GM12878 (cell line): ENCODE data around the gene TPCN1. TPM values are rescaled to one million over a fixed set of nuclear protein-coding genes. Genes with fewer than 3 reads are reported as not detected.

ENCODE experiments used
- ATAC-seq: fragments of 200-7000 bp; cut with Tn5 transposase; 3 replicates; pipeline ENCODE4 v1.9.1; 2020; ENCODE audit warnings: mild to moderate bottlenecking, moderate library complexity
- BruUV-seq: library from RNA; stranded (reverse); fragments of 400-500 nt; replicated peaks from 2 replicates; lab custom pipeline; 2021; lab: Mats Ljungman, UMichigan
- CTCF ChIA-PET: fragments of 300-600 bp; sonication (Branson Sonifier 250); formaldehyde crosslinking; extraction: SDS; loops from one replicate; lab custom pipeline; 2021; ENCODE audit warnings: inconsistent platforms; lab: Yijun Ruan, JAX
- POLR2A ChIA-PET: fragments of 350-600 bp; formaldehyde crosslinking; extraction: SDS; loops from one replicate; lab custom pipeline; 2021; ENCODE audit warnings: inconsistent platforms; lab: Charles Lee
- RAD21 ChIA-PET: fragments of 300-600 bp; sonication (Branson Sonifier 250); formaldehyde crosslinking; loops from one replicate; lab custom pipeline; 2023; ENCODE audit warnings: antibody characterized with exemption; ENCODE audit not compliant: unreplicated experiment; lab: Charles Lee
- SMC1A ChIA-PET: fragments of 300-600 bp; sonication (Branson Sonifier 250); formaldehyde crosslinking; loops from one replicate; lab custom pipeline; 2023; ENCODE audit not compliant: unreplicated experiment, uncharacterized antibody; lab: Charles Lee
- DNase-seq: peaks from one replicate; pipeline ENCODE4 v3.0.0-alpha.2; 2011; ENCODE audit warnings: low read depth, low spot score
- FAIRE-seq: peaks from 3 replicates; lab custom pipeline; 2011; peaks lifted over from hg19 to GRCh38; lab: Jason Lieb, UNC
- H2AFZ ChIP-seq: 2 replicates; pipeline ENCODE4 v1.6.0; 2011; ENCODE audit warnings: low read depth, low read length, control low read depth; ENCODE audit not compliant: control insufficient read depth
- H3K27ac ChIP-seq: 2 replicates; pipeline ENCODE4 v1.5.1; 2011; ENCODE audit warnings: control low read depth; ENCODE audit not compliant: control insufficient read depth, insufficient read depth
- H3K27me3 ChIP-seq, 2 experiments: replicated peaks in 1 of 2; 2 replicates each; pipeline versions ENCODE4 v1.6.0 to v1.6.1; 2011; ENCODE audit warnings: low read length in 1 of 2; ENCODE audit not compliant: control insufficient read depth in 2 of 2, insufficient read depth in 2 of 2
- H3K36me3 ChIP-seq, 2 experiments: 2 replicates each; pipeline ENCODE4 v1.5.1; 2011; ENCODE audit warnings: low read length in 1 of 2; ENCODE audit not compliant: control insufficient read depth in 2 of 2, insufficient read depth in 2 of 2
- H3K4me1 ChIP-seq: 2 replicates; pipeline ENCODE4 v1.6.1; 2011; ENCODE audit warnings: mild to moderate bottlenecking, low read length, moderate library complexity, mixed read lengths; ENCODE audit not compliant: control insufficient read depth, insufficient read depth
- H3K4me2 ChIP-seq: 2 replicates; pipeline ENCODE4 v1.6.0; 2011; ENCODE audit warnings: control low read depth; ENCODE audit not compliant: control insufficient read depth, insufficient read depth
- H3K4me3 ChIP-seq: fragments of 200-600 bp; sonication (generic); 2 replicates; pipeline ENCODE4 v1.5.1; 2016
- H3K79me2 ChIP-seq: 2 replicates; pipeline ENCODE4 v1.6.0; 2011; ENCODE audit warnings: low read length; ENCODE audit not compliant: control insufficient read depth, insufficient read depth
- H3K9ac ChIP-seq: 2 replicates; pipeline ENCODE4 v1.8.0; 2011; ENCODE audit warnings: low read length, control low read depth, mixed read lengths; ENCODE audit not compliant: control insufficient read depth, insufficient read depth
- H3K9me3 ChIP-seq: replicated peaks from 3 replicates; pipeline ENCODE4 v1.5.1; 2011; ENCODE audit warnings: mild to moderate bottlenecking, low read length; ENCODE audit not compliant: control insufficient read depth, insufficient read depth
- H4K20me1 ChIP-seq: 2 replicates; pipeline ENCODE4 v1.6.0; 2011; ENCODE audit not compliant: control insufficient read depth, insufficient read depth
- KDM1A ChIP-seq: fragments of 200-600 bp; sonication (generic); IDR thresholded peaks from 2 replicates; pipeline ENCODE4 v1.6.1; 2016; ENCODE audit warnings: borderline replicate concordance
- NBN ChIP-seq: fragments of 450-650 bp; IDR thresholded peaks from 2 replicates; pipeline ENCODE4 v1.6.1; 2016
- NR2F1 ChIP-seq: fragments of 450-650 bp; conservative IDR thresholded peaks from 2 replicates; pipeline ENCODE4 v1.6.1; 2017; ENCODE audit warnings: mild to moderate bottlenecking
- RUNX3 ChIP-seq: IDR thresholded peaks from 2 replicates; pipeline ENCODE4 v1.6.1; 2012; ENCODE audit warnings: low read length, inconsistent platforms
- SMARCA5 ChIP-seq: fragments of 450-650 bp; IDR thresholded peaks from 2 replicates; pipeline ENCODE4 v1.6.1; 2017; ENCODE audit warnings: mild to moderate bottlenecking
- SREBF1 ChIP-seq: IDR thresholded peaks from 2 replicates; pipeline ENCODE4 v1.6.1; 2012; ENCODE audit warnings: mild to moderate bottlenecking, low read length
- TCF12 ChIP-seq: IDR thresholded peaks from 2 replicates; pipeline ENCODE4 v1.6.1; 2011; ENCODE audit warnings: low read depth, mild to moderate bottlenecking, low read length
- WRNIP1 ChIP-seq: IDR thresholded peaks from 2 replicates; pipeline ENCODE4 v1.6.1; 2011; ENCODE audit warnings: low read depth, low read length, improper control_type of control experiment, borderline replicate concordance
- WGBS: methylation state at CpG from one replicate; pipeline ENCODE4 v1.1.6; 2016; ENCODE audit warnings: low lambda C conversion rate; ENCODE audit not compliant: insufficient replicate concordance, insufficient coverage; ENCODE audit errors: missing lambda C conversion rate; 5-methylcytosine and 5-hydroxymethylcytosine counted together
- in situ Hi-C: fragments of 300-500 bp; cut with MboI; formaldehyde crosslinking; loops from 9 replicates; pipeline ENCODE4 v1.14.3; 2018; ENCODE audit warnings: mixed read lengths
- intact Hi-C: fragments of 100-400 bp; cut with micrococcal nuclease; formaldehyde crosslinking; loops from one replicate; pipeline ENCODE4 v1.14.2; 2022; ENCODE audit not compliant: unreplicated experiment
- polyA plus RNA-seq, 11 experiments: library from polyadenylated mRNA; depleted of rRNA in 4 of 11; unstranded in 6 of 11; stranded (reverse) in 5 of 11; fragments of >200 nt; fragmentation: Nextera tagmentation in 4 of 11; fragmentation: Illumina TruSeq in 1 of 11; extraction: Ambion mirVana in 4 of 11; extraction: Trizol in 1 of 11; gene quantifications; 1 replicate in 1 of 11; 2 replicates in 10 of 11; pipeline versions ENCODE4 v1.2.1 to v1.2.3, GENCODE V29; 2011 to 2016; ENCODE audit warnings: inconsistent platforms in 2 of 11, missing spikeins in 2 of 11, low read depth in 1 of 11
- total RNA-seq, 4 experiments: library from RNA; depleted of rRNA in 3 of 4; stranded (reverse); fragments of >200 nt in 3 of 4; fragmentation: Illumina TruSeq in 1 of 4; extraction: Trizol in 1 of 4; gene quantifications; 2 replicates each; pipeline versions ENCODE4 v1.2.1 to v1.2.3, GENCODE V29; 2013 to 2021
- TF ChIP-seq, protein P1 (sequence below): fragments of 450-650 bp; IDR thresholded peaks from 2 replicates; pipeline ENCODE4 v1.6.1; 2017; ENCODE audit warnings: mild to moderate bottlenecking, moderate library complexity
- TF ChIP-seq, protein P2 (sequence below): fragments of 450-650 bp; IDR thresholded peaks from 2 replicates; pipeline ENCODE4 v1.6.1; 2017; ENCODE audit warnings: mild to moderate bottlenecking

Gene TPCN1
- total and polyA plus RNA-seq, 10 of the 15 experiments (the other 5 are each of a cell fraction or from before 2014, with no cell fraction given), result 0.79 to 30.9 (median 19.4) TPM

DNA sequence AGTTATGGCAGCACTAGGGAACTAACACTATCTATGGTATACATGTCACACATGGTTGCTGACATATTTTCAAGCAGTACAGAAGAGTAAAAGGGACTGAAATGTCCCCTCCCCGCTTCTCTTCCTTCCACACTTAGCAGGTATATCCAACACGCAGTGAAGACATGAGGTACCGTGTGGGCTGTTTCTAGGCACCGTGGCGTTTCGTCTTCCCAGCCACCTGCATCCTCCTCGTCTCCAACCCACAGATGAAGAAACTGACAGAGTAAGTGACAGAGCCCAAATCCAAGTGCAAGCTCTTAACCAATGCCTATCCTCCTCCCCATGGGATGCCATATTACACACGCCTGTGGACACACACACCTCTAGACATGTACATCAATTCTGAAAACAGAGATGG is 81.2 kb downstream of the TPCN1 start (continued):
- TF ChIP-seq, protein P1, sequence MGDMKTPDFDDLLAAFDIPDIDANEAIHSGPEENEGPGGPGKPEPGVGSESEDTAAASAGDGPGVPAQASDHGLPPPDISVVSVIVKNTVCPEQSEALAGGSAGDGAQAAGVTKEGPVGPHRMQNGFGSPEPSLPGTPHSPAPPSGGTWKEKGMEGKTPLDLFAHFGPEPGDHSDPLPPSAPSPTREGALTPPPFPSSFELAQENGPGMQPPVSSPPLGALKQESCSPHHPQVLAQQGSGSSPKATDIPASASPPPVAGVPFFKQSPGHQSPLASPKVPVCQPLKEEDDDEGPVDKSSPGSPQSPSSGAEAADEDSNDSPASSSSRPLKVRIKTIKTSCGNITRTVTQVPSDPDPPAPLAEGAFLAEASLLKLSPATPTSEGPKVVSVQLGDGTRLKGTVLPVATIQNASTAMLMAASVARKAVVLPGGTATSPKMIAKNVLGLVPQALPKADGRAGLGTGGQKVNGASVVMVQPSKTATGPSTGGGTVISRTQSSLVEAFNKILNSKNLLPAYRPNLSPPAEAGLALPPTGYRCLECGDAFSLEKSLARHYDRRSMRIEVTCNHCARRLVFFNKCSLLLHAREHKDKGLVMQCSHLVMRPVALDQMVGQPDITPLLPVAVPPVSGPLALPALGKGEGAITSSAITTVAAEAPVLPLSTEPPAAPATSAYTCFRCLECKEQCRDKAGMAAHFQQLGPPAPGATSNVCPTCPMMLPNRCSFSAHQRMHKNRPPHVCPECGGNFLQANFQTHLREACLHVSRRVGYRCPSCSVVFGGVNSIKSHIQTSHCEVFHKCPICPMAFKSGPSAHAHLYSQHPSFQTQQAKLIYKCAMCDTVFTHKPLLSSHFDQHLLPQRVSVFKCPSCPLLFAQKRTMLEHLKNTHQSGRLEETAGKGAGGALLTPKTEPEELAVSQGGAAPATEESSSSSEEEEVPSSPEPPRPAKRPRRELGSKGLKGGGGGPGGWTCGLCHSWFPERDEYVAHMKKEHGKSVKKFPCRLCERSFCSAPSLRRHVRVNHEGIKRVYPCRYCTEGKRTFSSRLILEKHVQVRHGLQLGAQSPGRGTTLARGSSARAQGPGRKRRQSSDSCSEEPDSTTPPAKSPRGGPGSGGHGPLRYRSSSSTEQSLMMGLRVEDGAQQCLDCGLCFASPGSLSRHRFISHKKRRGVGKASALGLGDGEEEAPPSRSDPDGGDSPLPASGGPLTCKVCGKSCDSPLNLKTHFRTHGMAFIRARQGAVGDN, result no peak
- TF ChIP-seq, protein P2, sequence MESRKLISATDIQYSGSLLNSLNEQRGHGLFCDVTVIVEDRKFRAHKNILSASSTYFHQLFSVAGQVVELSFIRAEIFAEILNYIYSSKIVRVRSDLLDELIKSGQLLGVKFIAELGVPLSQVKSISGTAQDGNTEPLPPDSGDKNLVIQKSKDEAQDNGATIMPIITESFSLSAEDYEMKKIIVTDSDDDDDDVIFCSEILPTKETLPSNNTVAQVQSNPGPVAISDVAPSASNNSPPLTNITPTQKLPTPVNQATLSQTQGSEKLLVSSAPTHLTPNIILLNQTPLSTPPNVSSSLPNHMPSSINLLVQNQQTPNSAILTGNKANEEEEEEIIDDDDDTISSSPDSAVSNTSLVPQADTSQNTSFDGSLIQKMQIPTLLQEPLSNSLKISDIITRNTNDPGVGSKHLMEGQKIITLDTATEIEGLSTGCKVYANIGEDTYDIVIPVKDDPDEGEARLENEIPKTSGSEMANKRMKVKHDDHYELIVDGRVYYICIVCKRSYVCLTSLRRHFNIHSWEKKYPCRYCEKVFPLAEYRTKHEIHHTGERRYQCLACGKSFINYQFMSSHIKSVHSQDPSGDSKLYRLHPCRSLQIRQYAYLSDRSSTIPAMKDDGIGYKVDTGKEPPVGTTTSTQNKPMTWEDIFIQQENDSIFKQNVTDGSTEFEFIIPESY, result no peak
- TF ChIP-seq WRNIP1 (no peak), SMARCA5 (no peak)

DNA sequence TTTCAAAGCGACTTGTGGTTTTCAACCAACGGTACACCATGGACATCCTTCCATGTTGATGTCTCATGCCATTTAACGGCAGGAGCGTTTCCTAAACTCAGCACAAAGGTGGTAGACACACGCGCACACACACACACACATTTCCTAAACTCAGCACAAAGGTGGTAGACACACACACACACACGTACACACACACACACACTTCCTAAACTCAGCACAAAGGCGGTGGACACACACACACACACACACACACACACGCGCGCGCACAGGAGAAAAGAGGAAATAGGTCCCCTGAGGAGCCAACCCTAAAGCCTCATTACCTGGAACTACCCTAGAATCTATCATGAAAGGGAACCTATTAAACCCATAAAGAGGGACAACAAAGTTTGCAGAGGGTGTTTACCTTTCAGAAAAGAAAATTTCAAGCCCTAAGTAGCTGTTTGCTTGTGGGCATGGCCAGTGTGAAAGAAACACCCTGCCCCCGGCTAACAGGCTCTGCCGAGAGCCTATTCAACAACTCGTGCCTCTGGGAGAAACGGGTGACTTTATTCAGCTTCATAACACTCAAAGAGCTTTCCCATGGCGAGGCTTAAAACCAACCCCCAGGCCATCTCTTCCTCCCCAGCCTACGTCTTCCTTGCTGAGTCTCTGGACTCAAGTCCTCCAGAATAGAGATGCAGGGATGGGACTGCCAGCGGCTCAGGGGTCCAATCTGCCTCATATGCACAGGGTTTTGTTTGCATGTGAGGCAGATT is 81.8 kb downstream of the TPCN1 start:
- H3K9ac ChIP-seq, result no peak overlapping the region
- WGBS, result 56% methylated on average over 18 of the region's 19 CpGs
- TF ChIP-seq NBN (no peak), SREBF1 (no peak), KDM1A (no peak), RUNX3 (no peak), TCF12 (no peak), NR2F1 (no peak)
- ChIA-PET CTCF (interaction anchor here (1.1 kb wide), 1 partner anchor 123 kb away, joined by 3 read pairs; no protein-coding TSS in a partner anchor), SMC1A (no interaction called here), RAD21 (no interaction called here), POLR2A (no interaction called here)
- H3K27ac ChIP-seq, result no peak overlapping the region
- H2AFZ ChIP-seq, result no peak overlapping the region
- ATAC-seq (no peak), FAIRE-seq (peak; percentile 38), DNase-seq (no peak)
- no peaks in the 10 kb centered on the region for H3K27me3 ChIP-seq
- H3K9me3 ChIP-seq, result no peaks in the 10 kb centered on the region
- H3K4me1 ChIP-seq, result no peaks in the 10 kb centered on the region
- in situ Hi-C loops (no loop called here), intact Hi-C loops (no loop called here)
- H3K4me2 ChIP-seq, result no peak overlapping the region
- H3K4me3 ChIP-seq, result no peak overlapping the region
- no peaks in the 10 kb centered on the region for H3K79me2 ChIP-seq
- H3K36me3 ChIP-seq, result peaks cover 0 to 6% of the 10 kb centered on the region in 2 experiments; a peak in 3 of 4 replicates
- BruUV-seq, result no TSS peak
- no peaks in the 10 kb centered on the region for H4K20me1 ChIP-seq
